Adrenal gland (tissue), 12 donors: ENCODE measurements around the gene KIF26B. TPM values are rescaled to one million over a fixed set of nuclear protein-coding genes. Genes with fewer than 3 reads are reported as not detected.

Experiments used
- DNase-seq, 7 donors: peaks; one replicate each; pipeline ENCODE4 v3.0.0-alpha.2; 2019 to 2020
- H3K27ac ChIP-seq, 5 donors: fragments of 200-600 bp; sonication (generic) in 4 of 5; 1 replicate in 3 of 5; 2 replicates in 2 of 5; pipeline versions ENCODE4 v1.5.1 to v1.8.0; 2016 to 2020; ENCODE audit warnings: mild to moderate bottlenecking in 1 of 5
- H3K27me3 ChIP-seq: fragments of 200-600 bp; 2 replicates; pipeline ENCODE4 v1.8.0; 2021
- H3K36me3 ChIP-seq, 2 donors: fragments of 200-600 bp; replicated peaks in 1 of 2; 1 replicate in 1 of 2; 2 replicates in 1 of 2; pipeline versions ENCODE4 v1.5.1 to v1.8.0; 2018 to 2022
- H3K4me1 ChIP-seq, 2 donors: fragments of 200-600 bp; replicated peaks in 1 of 2; 1 replicate in 1 of 2; 2 replicates in 1 of 2; pipeline versions ENCODE4 v1.5.1 to v1.8.0; 2018 to 2021
- H3K4me3 ChIP-seq, 4 donors: fragments of 200-600 bp; sonication (generic) in 3 of 4; one replicate each; pipeline ENCODE4 v1.5.1; 2016 to 2018
- H3K9me3 ChIP-seq, 3 donors: fragments of 200-600 bp; sonication (generic) in 1 of 3; replicated peaks in 1 of 3; 1 replicate in 2 of 3; 2 replicates in 1 of 3; pipeline versions ENCODE4 v1.5.1 to v1.8.0; 2016 to 2021
- POLR2A ChIP-seq, 2 donors: fragments of 450-650 bp; IDR thresholded peaks; one replicate each; pipeline ENCODE4 v1.6.1; 2017; ENCODE audit warnings: antibody characterized with exemption in 2 of 2, mild to moderate bottlenecking in 2 of 2, moderate library complexity in 1 of 2
- WGBS, 4 donors: extraction: QIAGEN DNeasy Blood & Tissue Kit in 2 of 4; methylation state at CpG; one replicate each; pipeline versions ENCODE4 v1.1.5 to v1.1.7; 2013 to 2017; 5-methylcytosine and 5-hydroxymethylcytosine counted together
- intact Hi-C, 2 donors: fragments of 100-400 bp; cut with DNase I; formaldehyde crosslinking; loops; one replicate each; pipeline versions ENCODE4 v1.14.1 to v1.15.0; 2022 to 2023
- polyA plus RNA-seq, 3 donors: library from polyadenylated mRNA; stranded (reverse); fragments of 200-250 nt in 2 of 3; fragments of 350-450 nt in 1 of 3; fragmentation: Illumina TruSeq in 1 of 3; extraction: RNeasy Lipid Tissue Mini Kit (QIAGEN cat#74804) in 1 of 3; gene quantifications; one replicate each; pipeline ENCODE4 v1.2.3, GENCODE V29; 2013 to 2014
- total RNA-seq, 9 donors: library from RNA; depleted of rRNA in 4 of 9; stranded (reverse); fragments of >200 nt in 4 of 9; fragments of 120-200 nt in 1 of 9; fragmentation: NEBNext Ultra II Directional in 1 of 9; extraction: Animal tissue kit (Norgen Biotek cat#: 25700) in 1 of 9; gene quantifications; one replicate each; pipeline versions ENCODE4 v1.1.0 to v1.2.4, GENCODE V29; 2013 to 2023
- TF ChIP-seq, protein P1 (sequence below), 6 experiments: fragments of 450-650 bp in 4 of 6; fragments of 200-600 bp in 2 of 6; sonication (generic) in 1 of 6; IDR thresholded peaks; 1 replicate in 5 of 6; 2 replicates in 1 of 6; pipeline versions ENCODE4 v1.5.1 to v1.8.0; 2016 to 2021; ENCODE audit warnings: antibody characterized with exemption in 6 of 6, mild to moderate bottlenecking in 2 of 6, moderate library complexity in 1 of 6
- donor health status: healthy with polysubstance abuse.
- donor health status: Bipolar disorder and iron deficiency.
- donor health status: DM: yes; HTN: yes; CAD: no.
- donor health status: DM: no; HTN: no; CAD: no.
- donor health status: DM: no; HTN: no; CAD: no.
- donor health status: DM: yes; HTN: yes; CAD: no.

KIF26B gene
- total and polyA plus RNA-seq, 12 donors, result 0.20 to 4.6 (median 2.6) TPM

DNA sequence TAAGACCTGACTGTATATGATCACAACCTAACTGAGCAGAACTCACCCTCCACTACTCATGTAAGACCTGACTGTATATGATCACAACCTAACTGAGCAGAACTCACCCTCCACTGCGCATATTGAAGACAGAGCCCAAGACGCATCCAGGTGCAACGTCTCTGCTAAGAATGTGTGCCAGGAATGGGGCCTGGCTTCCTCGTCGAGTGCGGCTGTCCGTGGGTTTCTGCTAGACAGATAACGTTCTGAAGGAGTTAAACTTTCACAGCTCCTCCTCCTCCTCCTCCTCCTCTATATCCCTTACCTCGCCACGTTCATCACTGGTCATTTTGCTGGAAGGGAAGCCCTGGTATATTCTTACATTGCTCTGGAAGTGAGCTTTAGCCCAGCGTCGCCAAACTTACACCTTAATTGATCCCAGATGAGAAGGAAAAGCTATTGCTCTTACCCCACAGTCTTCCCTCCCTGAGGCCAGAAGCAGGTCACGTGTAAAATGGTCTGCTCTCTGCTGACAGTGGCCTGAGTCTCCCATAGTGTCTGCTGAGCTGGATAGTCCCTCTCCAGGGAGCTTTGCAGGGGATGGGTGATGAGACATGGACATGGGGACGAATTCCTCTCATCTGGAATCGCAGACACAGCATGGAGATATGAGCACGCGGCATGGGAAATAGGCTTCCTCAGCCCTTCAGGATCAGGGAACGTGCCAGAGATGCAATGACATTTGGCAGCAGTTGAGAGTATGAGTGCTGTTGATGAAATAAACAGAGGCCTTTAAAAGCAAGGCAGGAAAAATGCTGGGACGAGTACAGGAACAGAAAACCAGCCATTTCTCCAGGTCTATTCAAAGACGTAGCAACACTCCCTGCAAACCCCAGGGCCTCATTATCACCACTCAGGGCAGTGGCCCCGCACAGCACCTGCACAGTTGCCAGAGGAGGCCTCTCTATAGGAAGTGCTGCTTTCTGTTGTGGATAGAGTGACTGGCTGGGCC, 528.1 kb downstream of the KIF26B start:
- no peak overlapping the region for H3K4me3 ChIP-seq

DNA sequence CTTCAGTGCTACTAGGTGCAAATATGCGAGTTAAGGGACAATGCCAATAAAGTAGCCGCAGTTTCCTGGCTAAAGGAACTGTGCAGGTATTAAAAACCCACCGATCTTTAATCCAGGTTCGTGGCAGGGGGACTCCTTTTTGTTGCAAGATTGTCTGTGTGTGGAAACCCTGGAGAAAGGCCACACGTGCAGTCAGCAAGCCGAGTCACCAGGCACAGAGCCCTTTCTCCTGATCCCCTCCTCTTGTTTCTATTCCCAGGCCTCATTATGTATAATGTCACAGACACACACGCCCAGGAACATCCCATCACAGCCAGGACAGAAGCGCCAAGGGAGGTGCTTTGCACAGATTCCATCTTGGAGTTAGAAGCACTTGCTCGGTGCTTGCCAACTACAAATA, 528.9 kb downstream of the KIF26B start:
- TF ChIP-seq, protein P1, sequence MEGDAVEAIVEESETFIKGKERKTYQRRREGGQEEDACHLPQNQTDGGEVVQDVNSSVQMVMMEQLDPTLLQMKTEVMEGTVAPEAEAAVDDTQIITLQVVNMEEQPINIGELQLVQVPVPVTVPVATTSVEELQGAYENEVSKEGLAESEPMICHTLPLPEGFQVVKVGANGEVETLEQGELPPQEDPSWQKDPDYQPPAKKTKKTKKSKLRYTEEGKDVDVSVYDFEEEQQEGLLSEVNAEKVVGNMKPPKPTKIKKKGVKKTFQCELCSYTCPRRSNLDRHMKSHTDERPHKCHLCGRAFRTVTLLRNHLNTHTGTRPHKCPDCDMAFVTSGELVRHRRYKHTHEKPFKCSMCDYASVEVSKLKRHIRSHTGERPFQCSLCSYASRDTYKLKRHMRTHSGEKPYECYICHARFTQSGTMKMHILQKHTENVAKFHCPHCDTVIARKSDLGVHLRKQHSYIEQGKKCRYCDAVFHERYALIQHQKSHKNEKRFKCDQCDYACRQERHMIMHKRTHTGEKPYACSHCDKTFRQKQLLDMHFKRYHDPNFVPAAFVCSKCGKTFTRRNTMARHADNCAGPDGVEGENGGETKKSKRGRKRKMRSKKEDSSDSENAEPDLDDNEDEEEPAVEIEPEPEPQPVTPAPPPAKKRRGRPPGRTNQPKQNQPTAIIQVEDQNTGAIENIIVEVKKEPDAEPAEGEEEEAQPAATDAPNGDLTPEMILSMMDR (IDR thresholded peaks at IDR 0.05), result no peak
- TF ChIP-seq POLR2A (IDR thresholded peaks at IDR 0.05), result no peak
- intact Hi-C loops, result no loop called here
- WGBS, 4 donors, result 79 to 90% (median 85%) methylated on average over 9 of the region's 9 CpGs

More for the DNA sequence above, 528.1 kb downstream of the KIF26B start:
- Histone ChIP-seq H3K9me3 (no peaks in the 10 kb centered on the region), H3K36me3 (no peaks in the 10 kb centered on the region), H3K4me1 (no peaks in the 10 kb centered on the region), H3K27me3 (no peaks in the 10 kb centered on the region), H3K27ac (no peak overlapping the region)
- WGBS, 4 donors, result 81 to 85% (median 84%) methylated on average over 21 of the region's 21 CpGs
- DNase-seq, result peak in 1 of 7 donors; percentile 36
- TF ChIP-seq, protein P1 (IDR thresholded peaks at IDR 0.05), result no peak
- TF ChIP-seq POLR2A (IDR thresholded peaks at IDR 0.05), result no peak
- intact Hi-C loops, result no loop called here

DNA sequence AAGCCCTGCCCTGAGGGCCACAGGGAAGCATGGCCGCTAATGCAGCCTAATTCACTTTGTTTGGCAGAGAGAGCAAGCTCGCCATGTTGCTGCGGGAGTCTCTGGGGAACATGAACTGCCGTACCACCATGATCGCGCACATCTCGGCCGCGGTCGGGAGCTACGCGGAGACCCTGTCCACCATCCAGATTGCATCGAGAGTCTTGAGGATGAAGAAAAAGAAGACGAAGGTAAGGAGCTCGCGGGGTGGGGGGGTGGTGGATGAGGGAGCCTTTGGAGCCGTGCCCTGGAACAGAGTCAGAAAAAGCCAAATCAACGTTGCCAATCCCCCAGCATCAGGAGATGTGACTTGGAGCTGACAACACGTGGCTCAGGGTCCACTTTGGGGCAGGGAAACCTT, 529.4 kb downstream of the KIF26B start:
- no peak for TF ChIP-seq POLR2A (IDR thresholded peaks at IDR 0.05)
- TF ChIP-seq, protein P1 (IDR thresholded peaks at IDR 0.05), result no peak
- DNase-seq, result peak in 1 of 7 donors; percentile 44
- H3K36me3 ChIP-seq, result no peaks in the 10 kb centered on the region
- H3K4me3 ChIP-seq, result no peak overlapping the region
- WGBS, 4 donors, result 91 to 93% (median 92%) methylated on average over 19 of the region's 19 CpGs
- no peaks in the 10 kb centered on the region for H3K4me1 ChIP-seq
- no peaks in the 10 kb centered on the region for H3K27me3 ChIP-seq
- no peaks in the 10 kb centered on the region for H3K9me3 ChIP-seq
- no peak overlapping the region for H3K27ac ChIP-seq
- intact Hi-C loops, result no loop called here

More for the DNA sequence above, 528.9 kb downstream of the KIF26B start:
- Histone ChIP-seq H3K9me3 (no peaks in the 10 kb centered on the region), H3K36me3 (no peaks in the 10 kb centered on the region), H3K27me3 (no peaks in the 10 kb centered on the region), H3K4me3 (no peak overlapping the region), H3K27ac (no peak overlapping the region), H3K4me1 (no peaks in the 10 kb centered on the region)
- DNase-seq, result peak in 1 of 7 donors; percentile 5

DNA sequence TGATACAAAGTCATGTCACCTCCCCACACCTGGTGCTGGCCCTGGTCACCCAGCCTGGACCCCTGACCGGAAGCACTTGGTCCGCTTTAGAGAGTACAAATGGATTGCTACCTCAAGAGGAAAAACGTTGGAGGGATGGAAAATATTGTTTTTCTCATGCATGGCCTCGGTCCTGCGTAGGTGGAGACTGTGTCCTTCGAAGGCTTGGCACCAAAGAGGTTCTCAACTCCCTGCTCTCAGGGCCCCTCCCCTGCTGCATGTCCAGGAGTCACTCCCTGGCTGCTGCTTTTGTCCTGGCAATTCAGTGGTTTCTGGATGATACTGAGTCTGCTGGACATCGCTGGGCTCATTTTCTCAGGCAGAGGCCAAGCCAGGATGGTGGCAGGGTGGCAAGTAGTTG, 529.8 kb downstream of the KIF26B start:
- TF ChIP-seq, protein P1 (IDR thresholded peaks at IDR 0.05), result no peak
- WGBS, 4 donors, result 46 to 90% (median 55%) methylated on average over 2 to 7 of the region's 7 CpGs
- intact Hi-C loops, result no loop called here
- H3K27ac ChIP-seq, result no peak overlapping the region
- peak in 5 of 7 donors; percentile 42 to 53 (median 49) for DNase-seq
- H3K4me1 ChIP-seq, result no peaks in the 10 kb centered on the region
- no peaks in the 10 kb centered on the region for H3K36me3 ChIP-seq
- no peak overlapping the region for H3K4me3 ChIP-seq
- H3K9me3 ChIP-seq, result no peaks in the 10 kb centered on the region
- no peaks in the 10 kb centered on the region for H3K27me3 ChIP-seq
